ENCODE data around the gene VPS35L.

The VPS35L gene

GRCh38 chr16:19595043-19595767 is 39.7 kb downstream of the VPS35L start:
- DNase-seq, result no peak

- no peak for DNase-seq
Observed at GRCh38 chr16:19598805-19599510, 43.5 kb downstream of the VPS35L start.

GRCh38 chr16:19599968-19600716 is 44.6 kb downstream of the VPS35L start:
- DNase-seq, result no peak

- peak; percentile 12 for DNase-seq
Observed at GRCh38 chr16:19601083-19601976, 45.8 kb downstream of the VPS35L start.

GRCh38 chr16:19604911-19605310 is 49.4 kb downstream of the VPS35L start:
- DNase-seq, result no peak

GRCh38 chr16:19605701-19606100 is 50.2 kb downstream of the VPS35L start:
- DNase-seq, result no peak

- no peak for DNase-seq
Observed at GRCh38 chr16:19607616-19608280, 52.2 kb downstream of the VPS35L start.

GRCh38 chr16:19609359-19609758 is 53.9 kb downstream of the VPS35L start:
- no peak for DNase-seq

- no peak for DNase-seq
Observed at GRCh38 chr16:19610200-19610599, 54.7 kb downstream of the VPS35L start.

GRCh38 chr16:19613834-19614233 is 58.3 kb downstream of the VPS35L start:
- no peak for DNase-seq

- no peak for DNase-seq
Observed at GRCh38 chr16:19616241-19616640, 60.7 kb downstream of the VPS35L start.

- no peak for DNase-seq
Observed at GRCh38 chr16:19618876-19619275, 63.4 kb downstream of the VPS35L start.

- DNase-seq, result no peak
Observed at GRCh38 chr16:19621445-19621844, 65.9 kb downstream of the VPS35L start.

GRCh38 chr16:19625039-19625438 is 69.5 kb downstream of the VPS35L start:
- DNase-seq, result no peak

- no peak for DNase-seq
Observed at GRCh38 chr16:19636436-19637267, 81.1 kb downstream of the VPS35L start.

GRCh38 chr16:19639986-19640421 is 84.5 kb downstream of the VPS35L start:
- DNase-seq, result no peak

- no peak for DNase-seq
Observed at GRCh38 chr16:19642501-19642900, 87.0 kb downstream of the VPS35L start.

- DNase-seq, result no peak
Observed at GRCh38 chr16:19644877-19645276, 89.4 kb downstream of the VPS35L start.

- no peak for DNase-seq
Observed at GRCh38 chr16:19645557-19645981, 90.1 kb downstream of the VPS35L start.

- no peak for DNase-seq
Observed at GRCh38 chr16:19649980-19650379, 94.5 kb downstream of the VPS35L start.

GRCh38 chr16:19654147-19654546 is 98.6 kb downstream of the VPS35L start:
- no peak for DNase-seq

All from suppressor macrophage treated with lipopolysaccharide for 4 hours (primary cell).